ENCODE data around the gene CREB3L2.
A peak's percentile ranks its signal among the peaks of the same experiment; 100 is the strongest.

The CREB3L2 gene

DNA sequence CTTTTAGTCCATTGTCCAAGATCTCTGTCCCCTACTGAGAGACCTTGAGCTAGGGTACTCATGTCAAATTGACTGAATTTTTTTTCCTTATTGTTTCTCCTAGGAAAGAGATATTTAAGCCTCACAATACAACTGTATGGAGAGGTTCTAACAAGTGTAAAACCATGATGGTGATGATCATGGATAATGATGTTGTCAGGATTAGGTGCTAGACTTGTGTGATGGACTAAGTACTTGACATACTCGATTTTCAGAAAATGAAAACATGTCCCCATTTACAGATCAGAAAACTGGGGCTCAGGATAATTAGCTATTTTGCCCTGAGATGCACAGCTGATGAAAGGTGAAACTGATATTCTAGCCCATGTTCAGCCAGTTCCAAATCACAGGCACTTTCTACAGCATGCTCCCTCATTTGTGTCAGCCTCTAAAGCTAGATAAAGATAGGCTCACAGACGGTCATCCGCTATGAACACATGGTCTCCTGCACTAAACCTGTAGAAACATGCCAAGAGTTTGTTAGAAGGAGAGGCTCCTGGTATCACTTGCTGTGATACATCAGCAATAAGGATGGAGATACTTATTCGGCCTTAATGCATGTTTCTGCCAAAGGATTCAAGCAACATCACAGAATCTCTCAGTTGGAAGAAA is 67.6 kb downstream of the CREB3L2 start:
- H3K27ac ChIP-seq (replicated peaks), result peak overlapping the region; percentile 86
- DNase-seq (ENCODE audit: low read depth in 1 of 2, low spot score in 1 of 2), result no peak
- no peaks in the 10 kb centered on the region for H3K27me3 ChIP-seq (ENCODE audit: insufficient read depth, poor library complexity, severe bottlenecking)
- no peak for TF ChIP-seq SPI1 (IDR thresholded peaks at IDR 0.05; ENCODE audit: borderline replicate concordance, low read depth)
- TF ChIP-seq, protein P1, sequence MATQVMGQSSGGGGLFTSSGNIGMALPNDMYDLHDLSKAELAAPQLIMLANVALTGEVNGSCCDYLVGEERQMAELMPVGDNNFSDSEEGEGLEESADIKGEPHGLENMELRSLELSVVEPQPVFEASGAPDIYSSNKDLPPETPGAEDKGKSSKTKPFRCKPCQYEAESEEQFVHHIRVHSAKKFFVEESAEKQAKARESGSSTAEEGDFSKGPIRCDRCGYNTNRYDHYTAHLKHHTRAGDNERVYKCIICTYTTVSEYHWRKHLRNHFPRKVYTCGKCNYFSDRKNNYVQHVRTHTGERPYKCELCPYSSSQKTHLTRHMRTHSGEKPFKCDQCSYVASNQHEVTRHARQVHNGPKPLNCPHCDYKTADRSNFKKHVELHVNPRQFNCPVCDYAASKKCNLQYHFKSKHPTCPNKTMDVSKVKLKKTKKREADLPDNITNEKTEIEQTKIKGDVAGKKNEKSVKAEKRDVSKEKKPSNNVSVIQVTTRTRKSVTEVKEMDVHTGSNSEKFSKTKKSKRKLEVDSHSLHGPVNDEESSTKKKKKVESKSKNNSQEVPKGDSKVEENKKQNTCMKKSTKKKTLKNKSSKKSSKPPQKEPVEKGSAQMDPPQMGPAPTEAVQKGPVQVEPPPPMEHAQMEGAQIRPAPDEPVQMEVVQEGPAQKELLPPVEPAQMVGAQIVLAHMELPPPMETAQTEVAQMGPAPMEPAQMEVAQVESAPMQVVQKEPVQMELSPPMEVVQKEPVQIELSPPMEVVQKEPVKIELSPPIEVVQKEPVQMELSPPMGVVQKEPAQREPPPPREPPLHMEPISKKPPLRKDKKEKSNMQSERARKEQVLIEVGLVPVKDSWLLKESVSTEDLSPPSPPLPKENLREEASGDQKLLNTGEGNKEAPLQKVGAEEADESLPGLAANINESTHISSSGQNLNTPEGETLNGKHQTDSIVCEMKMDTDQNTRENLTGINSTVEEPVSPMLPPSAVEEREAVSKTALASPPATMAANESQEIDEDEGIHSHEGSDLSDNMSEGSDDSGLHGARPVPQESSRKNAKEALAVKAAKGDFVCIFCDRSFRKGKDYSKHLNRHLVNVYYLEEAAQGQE (IDR thresholded peaks at IDR 0.05; ENCODE audit: insufficient replicate concordance, low read depth), result no peak
- TF ChIP-seq GABPA (IDR thresholded peaks at IDR 0.05; ENCODE audit: low read depth), result no peak
- TF ChIP-seq POLR2AphosphoS5 (IDR thresholded peaks at IDR 0.05; ENCODE audit: low read depth), result no peak
- TF ChIP-seq, protein P2, sequence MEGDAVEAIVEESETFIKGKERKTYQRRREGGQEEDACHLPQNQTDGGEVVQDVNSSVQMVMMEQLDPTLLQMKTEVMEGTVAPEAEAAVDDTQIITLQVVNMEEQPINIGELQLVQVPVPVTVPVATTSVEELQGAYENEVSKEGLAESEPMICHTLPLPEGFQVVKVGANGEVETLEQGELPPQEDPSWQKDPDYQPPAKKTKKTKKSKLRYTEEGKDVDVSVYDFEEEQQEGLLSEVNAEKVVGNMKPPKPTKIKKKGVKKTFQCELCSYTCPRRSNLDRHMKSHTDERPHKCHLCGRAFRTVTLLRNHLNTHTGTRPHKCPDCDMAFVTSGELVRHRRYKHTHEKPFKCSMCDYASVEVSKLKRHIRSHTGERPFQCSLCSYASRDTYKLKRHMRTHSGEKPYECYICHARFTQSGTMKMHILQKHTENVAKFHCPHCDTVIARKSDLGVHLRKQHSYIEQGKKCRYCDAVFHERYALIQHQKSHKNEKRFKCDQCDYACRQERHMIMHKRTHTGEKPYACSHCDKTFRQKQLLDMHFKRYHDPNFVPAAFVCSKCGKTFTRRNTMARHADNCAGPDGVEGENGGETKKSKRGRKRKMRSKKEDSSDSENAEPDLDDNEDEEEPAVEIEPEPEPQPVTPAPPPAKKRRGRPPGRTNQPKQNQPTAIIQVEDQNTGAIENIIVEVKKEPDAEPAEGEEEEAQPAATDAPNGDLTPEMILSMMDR (IDR thresholded peaks at IDR 0.05; ENCODE audit: insufficient read depth, low read length), result no peak
- peak overlapping the region; percentile 42 for H3K4me3 ChIP-seq (replicated peaks; ENCODE audit: insufficient read depth, low read length)

DNA sequence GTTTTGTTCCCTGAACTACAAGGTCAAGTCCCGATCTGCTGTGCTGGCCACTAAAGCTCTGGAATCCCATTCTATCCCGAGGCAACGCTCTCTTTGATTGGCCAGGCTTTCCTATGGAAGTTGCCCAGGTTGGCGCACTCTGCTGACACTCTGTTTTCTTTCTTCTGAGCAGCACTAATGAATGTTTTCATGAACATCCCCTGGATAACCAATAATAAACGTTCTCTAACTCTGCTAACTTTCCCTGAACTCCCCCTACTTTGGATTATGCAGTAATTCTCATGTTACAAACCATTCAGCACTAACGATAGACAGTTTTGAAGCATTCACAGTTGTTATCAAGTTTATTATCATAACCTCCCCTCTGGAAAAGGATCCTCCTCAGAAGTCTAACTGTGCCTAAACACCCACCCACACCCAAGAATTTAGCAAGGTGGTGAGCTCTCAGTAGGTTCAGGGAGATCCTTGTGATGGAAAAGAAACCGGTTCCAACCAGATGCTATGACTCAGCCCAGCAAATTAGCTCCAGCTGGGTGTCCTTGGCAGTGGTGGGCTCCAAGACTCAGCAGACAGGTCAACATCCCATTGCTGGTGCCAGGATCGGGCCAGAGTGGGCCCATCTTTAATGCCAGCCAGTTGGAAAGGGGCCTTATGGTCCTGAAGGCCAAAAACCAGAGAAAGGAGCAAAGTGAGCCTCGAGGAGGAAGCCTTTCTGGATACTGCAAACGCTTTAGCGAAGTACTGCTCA is 68.4 kb downstream of the CREB3L2 start:
- H3K27ac ChIP-seq (replicated peaks), result peak overlapping the region; percentile 43
- no peak for DNase-seq (ENCODE audit: low read depth in 1 of 2, low spot score in 1 of 2)
- no peaks in the 10 kb centered on the region for H3K27me3 ChIP-seq (ENCODE audit: insufficient read depth, poor library complexity, severe bottlenecking)
- TF ChIP-seq SPI1 (IDR thresholded peaks at IDR 0.05; ENCODE audit: borderline replicate concordance, low read depth) (no peak), POLR2AphosphoS5 (IDR thresholded peaks at IDR 0.05; ENCODE audit: low read depth) (no peak), GABPA (IDR thresholded peaks at IDR 0.05; ENCODE audit: low read depth) (no peak)
- TF ChIP-seq, protein P2 (IDR thresholded peaks at IDR 0.05; ENCODE audit: insufficient read depth, low read length), result no peak
- TF ChIP-seq, protein P1 (IDR thresholded peaks at IDR 0.05; ENCODE audit: insufficient replicate concordance, low read depth), result no peak
- H3K4me3 ChIP-seq (replicated peaks; ENCODE audit: insufficient read depth, low read length), result no peak overlapping the region

DNA sequence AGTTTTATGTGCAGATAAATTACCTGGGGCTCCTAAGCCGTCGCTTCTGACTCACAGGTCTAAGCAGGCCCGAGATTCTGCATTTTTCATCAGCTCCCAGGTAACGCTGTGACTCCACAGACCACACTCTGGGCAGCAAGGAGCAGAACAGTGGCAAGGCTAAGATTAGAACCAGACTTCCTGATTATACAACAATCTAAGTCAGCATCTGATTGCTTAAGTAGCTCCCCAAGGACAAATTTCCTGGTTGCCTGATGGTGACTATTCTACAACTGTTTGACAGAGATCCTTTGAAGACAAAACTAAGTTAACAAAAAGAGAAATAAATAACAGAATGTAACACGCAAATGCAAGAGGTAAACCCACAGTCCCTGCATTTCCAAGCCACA is 69.0 kb downstream of the CREB3L2 start:
- Histone ChIP-seq H3K4me3 (replicated peaks; ENCODE audit: insufficient read depth, low read length) (no peak overlapping the region), H3K27ac (replicated peaks) (peak overlapping the region; percentile 43), H3K27me3 (ENCODE audit: insufficient read depth, poor library complexity, severe bottlenecking) (no peaks in the 10 kb centered on the region)
- DNase-seq (ENCODE audit: low read depth in 1 of 2, low spot score in 1 of 2), result peak in 1 of 2 experiments; percentile 37
- TF ChIP-seq SPI1 (IDR thresholded peaks at IDR 0.05; ENCODE audit: borderline replicate concordance, low read depth), result peak; percentile 28; the same call in 1 of the 2 replicates
- no peak for TF ChIP-seq GABPA (IDR thresholded peaks at IDR 0.05; ENCODE audit: low read depth)

DNA sequence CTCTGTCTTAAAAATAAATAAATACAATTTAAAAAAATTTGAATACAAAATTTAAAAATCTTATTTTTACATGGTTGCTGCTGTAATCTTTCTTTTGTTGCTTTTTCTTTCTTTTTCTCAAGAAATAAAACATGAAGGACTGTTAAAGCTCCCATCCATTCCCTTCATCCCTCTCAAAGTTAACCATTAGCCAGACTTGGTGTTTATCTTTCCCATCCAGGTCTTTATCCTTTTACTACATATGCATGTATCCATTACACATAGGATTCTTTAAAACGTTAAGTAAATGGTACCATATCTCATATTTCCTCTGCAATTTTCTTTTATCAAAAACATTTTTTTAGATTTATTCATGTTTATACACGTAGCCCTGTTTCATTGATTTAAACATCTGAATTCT is 70.1 kb downstream of the CREB3L2 start:
- no peak overlapping the region for H3K27ac ChIP-seq (replicated peaks)
- TF ChIP-seq, protein P2 (IDR thresholded peaks at IDR 0.05; ENCODE audit: insufficient read depth, low read length), result no peak
- TF ChIP-seq, protein P1 (IDR thresholded peaks at IDR 0.05; ENCODE audit: insufficient replicate concordance, low read depth), result no peak
- TF ChIP-seq SPI1 (IDR thresholded peaks at IDR 0.05; ENCODE audit: borderline replicate concordance, low read depth) (no peak), GABPA (IDR thresholded peaks at IDR 0.05; ENCODE audit: low read depth) (no peak), POLR2AphosphoS5 (IDR thresholded peaks at IDR 0.05; ENCODE audit: low read depth) (no peak)
- H3K4me3 ChIP-seq (replicated peaks; ENCODE audit: insufficient read depth, low read length), result no peak overlapping the region
- H3K27me3 ChIP-seq (ENCODE audit: insufficient read depth, poor library complexity, severe bottlenecking), result no peaks in the 10 kb centered on the region
- no peak for DNase-seq (ENCODE audit: low read depth in 1 of 2, low spot score in 1 of 2)

All from HL-60 (cell line).